ENCODE data around the gene ADAMTS9. TPM values are rescaled to one million over a fixed set of nuclear protein-coding genes. Genes with fewer than 3 reads are reported as not detected.

ADAMTS9 gene
- total RNA-seq, 4 donors from 2014 or later = 4.8 to 49.8 (median 13.4) TPM

DNA sequence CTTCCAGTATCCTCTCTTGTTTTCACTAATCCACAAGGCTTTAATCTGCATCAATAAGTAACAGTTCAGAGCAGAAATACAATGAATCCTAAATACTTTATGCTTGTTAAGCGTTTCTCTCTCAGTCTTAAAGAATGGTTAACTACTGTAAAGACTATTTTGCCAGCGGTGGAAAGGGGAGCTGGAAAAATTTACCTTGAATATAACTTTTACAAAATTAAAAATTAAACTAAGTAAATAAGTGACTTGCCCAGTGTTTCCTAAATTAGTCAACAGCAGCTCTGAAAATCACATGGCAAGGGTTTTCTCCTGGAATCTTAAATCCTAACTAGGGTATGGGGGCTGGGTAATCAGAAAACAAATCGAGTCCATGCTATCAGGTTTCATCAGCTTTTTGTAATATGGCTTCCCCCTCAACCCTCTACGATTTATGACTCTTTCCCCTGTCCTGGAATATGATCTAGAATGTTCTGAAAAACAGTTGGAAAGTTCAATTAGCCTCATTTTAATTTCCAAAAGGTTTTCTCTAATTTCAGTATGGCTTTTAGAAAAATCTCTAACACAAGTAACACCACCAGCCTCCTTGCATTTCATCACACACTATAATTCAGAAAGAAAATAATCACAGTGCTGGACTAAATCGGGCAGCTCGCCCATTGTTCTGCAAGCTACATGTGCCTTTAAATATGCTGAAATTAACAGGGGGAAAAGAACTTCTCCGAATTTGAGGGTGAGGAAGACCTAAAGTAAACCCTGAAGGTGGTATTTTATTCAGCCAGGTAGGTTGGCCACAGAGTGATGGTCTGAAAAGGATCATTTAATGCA is 133.5 kb downstream of the ADAMTS9 start:
- ATAC-seq = no peak
- no peaks in the 10 kb centered on the region for H3K9me3 ChIP-seq
- H3K36me3 ChIP-seq = peaks cover 0 to 20% of the 10 kb centered on the region in 2 donors
- peaks cover 0 to 4% of the 10 kb centered on the region in 2 donors for H3K4me1 ChIP-seq
- no peak overlapping the region for H3K27ac ChIP-seq
- no peak overlapping the region for H3K4me3 ChIP-seq
- no peak for DNase-seq
- TF ChIP-seq POLR2A (IDR thresholded peaks at IDR 0.05) = no peak
- TF ChIP-seq, protein P1, sequence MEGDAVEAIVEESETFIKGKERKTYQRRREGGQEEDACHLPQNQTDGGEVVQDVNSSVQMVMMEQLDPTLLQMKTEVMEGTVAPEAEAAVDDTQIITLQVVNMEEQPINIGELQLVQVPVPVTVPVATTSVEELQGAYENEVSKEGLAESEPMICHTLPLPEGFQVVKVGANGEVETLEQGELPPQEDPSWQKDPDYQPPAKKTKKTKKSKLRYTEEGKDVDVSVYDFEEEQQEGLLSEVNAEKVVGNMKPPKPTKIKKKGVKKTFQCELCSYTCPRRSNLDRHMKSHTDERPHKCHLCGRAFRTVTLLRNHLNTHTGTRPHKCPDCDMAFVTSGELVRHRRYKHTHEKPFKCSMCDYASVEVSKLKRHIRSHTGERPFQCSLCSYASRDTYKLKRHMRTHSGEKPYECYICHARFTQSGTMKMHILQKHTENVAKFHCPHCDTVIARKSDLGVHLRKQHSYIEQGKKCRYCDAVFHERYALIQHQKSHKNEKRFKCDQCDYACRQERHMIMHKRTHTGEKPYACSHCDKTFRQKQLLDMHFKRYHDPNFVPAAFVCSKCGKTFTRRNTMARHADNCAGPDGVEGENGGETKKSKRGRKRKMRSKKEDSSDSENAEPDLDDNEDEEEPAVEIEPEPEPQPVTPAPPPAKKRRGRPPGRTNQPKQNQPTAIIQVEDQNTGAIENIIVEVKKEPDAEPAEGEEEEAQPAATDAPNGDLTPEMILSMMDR (IDR thresholded peaks at IDR 0.05 in 4 of 5, conservative IDR thresholded peaks at IDR 0.05 in 1 of 5) = no peak
- intact Hi-C loops (cut with DNase I; ENCODE audit: low total_unique reads) = no loop called here
- no peaks in the 10 kb centered on the region for H3K27me3 ChIP-seq
- in situ Hi-C loops (cut with MboI; ENCODE audit: low sequenced_read_pairs in 4 of 4) = no loop called here

DNA sequence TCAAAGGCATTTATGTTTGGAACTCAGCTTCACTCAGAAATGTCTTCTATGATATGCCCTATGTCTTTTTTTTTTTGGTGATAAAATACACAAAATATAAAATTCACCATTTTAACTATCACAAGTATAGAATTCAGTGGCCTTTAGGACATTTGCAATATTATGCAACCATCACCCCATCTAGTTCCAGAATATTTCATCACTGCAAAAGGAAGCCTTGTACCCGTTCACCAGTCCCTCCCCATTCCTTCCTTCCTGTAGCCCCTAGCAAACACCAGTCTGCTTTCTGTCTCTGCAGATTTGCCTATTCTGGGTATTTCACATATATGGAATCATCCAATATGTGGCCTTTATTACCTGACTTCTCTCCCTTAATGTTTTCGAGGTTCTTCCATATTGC is 134.8 kb downstream of the ADAMTS9 start:
- H3K4me3 ChIP-seq = no peak overlapping the region
- no peak for DNase-seq
- H3K36me3 ChIP-seq = peaks cover 0 to 12% of the 10 kb centered on the region in 2 donors
- TF ChIP-seq POLR2A (IDR thresholded peaks at IDR 0.05) = no peak
- TF ChIP-seq, protein P1 (IDR thresholded peaks at IDR 0.05 in 4 of 5, conservative IDR thresholded peaks at IDR 0.05 in 1 of 5) = no peak
- no peak for ATAC-seq
- in situ Hi-C loops (cut with MboI; ENCODE audit: low sequenced_read_pairs in 4 of 4) (no loop called here), intact Hi-C loops (cut with DNase I; ENCODE audit: low total_unique reads) (no loop called here)
- H3K4me1 ChIP-seq = peaks cover 7 to 16% of the 10 kb centered on the region in 2 donors
- H3K27ac ChIP-seq = no peak overlapping the region
- no peaks in the 10 kb centered on the region for H3K27me3 ChIP-seq
- no peaks in the 10 kb centered on the region for H3K9me3 ChIP-seq

DNA sequence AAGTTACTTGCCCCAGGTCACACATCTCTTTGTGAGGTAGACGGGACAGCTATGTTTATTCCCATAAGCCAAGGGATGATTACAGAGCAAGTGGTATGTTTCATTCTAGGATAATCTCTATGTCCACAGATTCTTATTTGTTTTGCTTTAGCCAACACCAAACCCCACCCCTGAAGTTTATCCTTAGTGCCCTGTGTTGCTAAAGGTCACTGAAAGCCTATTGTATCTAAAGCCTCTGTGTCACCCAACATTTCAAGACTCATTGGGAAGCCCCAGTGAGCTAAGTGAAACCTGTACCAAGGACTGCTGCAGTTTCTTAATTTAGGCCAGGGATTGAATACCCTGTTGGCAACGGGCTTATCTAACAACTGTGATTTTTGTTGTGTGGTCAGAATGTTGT is 135.6 kb downstream of the ADAMTS9 start:
- Histone ChIP-seq H3K27me3 (no peaks in the 10 kb centered on the region), H3K27ac (no peak overlapping the region), H3K4me3 (no peak overlapping the region), H3K9me3 (no peaks in the 10 kb centered on the region), H3K36me3 (peaks cover 0 to 11% of the 10 kb centered on the region in 2 donors), H3K4me1 (peaks cover 7 to 18% of the 10 kb centered on the region in 2 donors)
- in situ Hi-C loops (cut with MboI; ENCODE audit: low sequenced_read_pairs in 4 of 4) = no loop called here
- intact Hi-C loops (cut with DNase I; ENCODE audit: low total_unique reads) = no loop called here
- ATAC-seq (no peak), DNase-seq (no peak)
- no peak for TF ChIP-seq POLR2A (IDR thresholded peaks at IDR 0.05)
- TF ChIP-seq, protein P1 (IDR thresholded peaks at IDR 0.05 in 4 of 5, conservative IDR thresholded peaks at IDR 0.05 in 1 of 5) = no peak

DNA sequence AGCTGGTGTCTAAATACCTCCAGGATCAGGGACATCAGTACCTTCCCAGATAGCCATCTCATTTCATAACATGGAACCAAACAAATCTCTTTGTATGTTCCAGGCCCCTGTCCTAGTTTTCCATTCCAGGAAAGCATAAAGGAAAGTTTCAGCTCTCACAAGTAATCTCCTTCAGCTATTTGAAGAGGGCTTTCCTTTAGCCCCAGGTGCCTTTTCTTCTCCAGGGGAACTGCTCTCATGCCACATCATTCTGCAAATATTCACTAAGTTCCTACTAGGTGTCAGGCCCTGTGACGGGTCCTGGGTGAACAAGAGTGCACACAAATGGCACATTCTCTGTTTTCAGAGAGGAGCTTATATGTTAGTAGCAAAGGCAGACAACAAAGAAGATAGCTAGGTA is 136.1 kb downstream of the ADAMTS9 start:
- no peak for DNase-seq
- Histone ChIP-seq H3K9me3 (no peaks in the 10 kb centered on the region), H3K4me3 (no peak overlapping the region), H3K27me3 (no peaks in the 10 kb centered on the region), H3K4me1 (peaks cover 7 to 18% of the 10 kb centered on the region in 2 donors), H3K36me3 (peaks cover 0 to 7% of the 10 kb centered on the region in 2 donors), H3K27ac (no peak overlapping the region)
- no peak for TF ChIP-seq POLR2A (IDR thresholded peaks at IDR 0.05)
- TF ChIP-seq, protein P1 (IDR thresholded peaks at IDR 0.05 in 4 of 5, conservative IDR thresholded peaks at IDR 0.05 in 1 of 5) = no peak
- intact Hi-C loops (cut with DNase I; ENCODE audit: low total_unique reads) = no loop called here
- ATAC-seq = no peak
- in situ Hi-C loops (cut with MboI; ENCODE audit: low sequenced_read_pairs in 4 of 4) = no loop called here
